Measurements from ENCODE around the gene HCAR3.
"Not testable (repeated sequence)": the region's sequence is repeated elsewhere in the genome, so short reads cannot be mapped to it uniquely, and the experiment has no call there.

- TF ChIP-seq, protein P1, sequence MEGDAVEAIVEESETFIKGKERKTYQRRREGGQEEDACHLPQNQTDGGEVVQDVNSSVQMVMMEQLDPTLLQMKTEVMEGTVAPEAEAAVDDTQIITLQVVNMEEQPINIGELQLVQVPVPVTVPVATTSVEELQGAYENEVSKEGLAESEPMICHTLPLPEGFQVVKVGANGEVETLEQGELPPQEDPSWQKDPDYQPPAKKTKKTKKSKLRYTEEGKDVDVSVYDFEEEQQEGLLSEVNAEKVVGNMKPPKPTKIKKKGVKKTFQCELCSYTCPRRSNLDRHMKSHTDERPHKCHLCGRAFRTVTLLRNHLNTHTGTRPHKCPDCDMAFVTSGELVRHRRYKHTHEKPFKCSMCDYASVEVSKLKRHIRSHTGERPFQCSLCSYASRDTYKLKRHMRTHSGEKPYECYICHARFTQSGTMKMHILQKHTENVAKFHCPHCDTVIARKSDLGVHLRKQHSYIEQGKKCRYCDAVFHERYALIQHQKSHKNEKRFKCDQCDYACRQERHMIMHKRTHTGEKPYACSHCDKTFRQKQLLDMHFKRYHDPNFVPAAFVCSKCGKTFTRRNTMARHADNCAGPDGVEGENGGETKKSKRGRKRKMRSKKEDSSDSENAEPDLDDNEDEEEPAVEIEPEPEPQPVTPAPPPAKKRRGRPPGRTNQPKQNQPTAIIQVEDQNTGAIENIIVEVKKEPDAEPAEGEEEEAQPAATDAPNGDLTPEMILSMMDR (IDR thresholded peaks at IDR 0.05), result not testable (repeated sequence)
- TF ChIP-seq POLR2AphosphoS5 (IDR thresholded peaks at IDR 0.05; ENCODE audit: low read depth, low read length); JUND (IDR thresholded peaks at IDR 0.05); TEAD4 (IDR thresholded peaks at IDR 0.05; ENCODE audit: borderline replicate concordance, insufficient read depth): not testable (repeated sequence)
- TF ChIP-seq, protein P2, sequence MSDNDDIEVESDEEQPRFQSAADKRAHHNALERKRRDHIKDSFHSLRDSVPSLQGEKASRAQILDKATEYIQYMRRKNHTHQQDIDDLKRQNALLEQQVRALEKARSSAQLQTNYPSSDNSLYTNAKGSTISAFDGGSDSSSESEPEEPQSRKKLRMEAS (IDR thresholded peaks at IDR 0.05; ENCODE audit: low read depth), result not testable (repeated sequence)
Measured at GRCh38 chr12:122700038-122700710, 16.4 kb downstream of the HCAR3 start.
